Iris pigment epithelial cell (primary cell): ENCODE measurements around the gene ZPBP2.

ENCODE experiments used
- DNase-seq: peaks from one replicate; pipeline ENCODE4 v3.0.0-alpha.2; 2011; ENCODE audit warnings: low read depth

ZPBP2 gene

GRCh38 chr17:39913989-39914388, 46.0 kb downstream of the ZPBP2 start:
- no peak for DNase-seq

- DNase-seq = no peak
Observed at GRCh38 chr17:39915559-39915958, 47.6 kb downstream of the ZPBP2 start.

GRCh38 chr17:39916918-39917317, 48.9 kb downstream of the ZPBP2 start:
- peak; percentile 15 for DNase-seq

GRCh38 chr17:39919087-39919683, 51.2 kb downstream of the ZPBP2 start:
- DNase-seq = no peak

GRCh38 chr17:39920218-39921210, 52.5 kb downstream of the ZPBP2 start:
- DNase-seq = no peak

GRCh38 chr17:39921323-39921722, 53.3 kb downstream of the ZPBP2 start:
- no peak for DNase-seq

- no peak for DNase-seq
Observed at GRCh38 chr17:39922006-39922405, 54.0 kb downstream of the ZPBP2 start.

GRCh38 chr17:39923230-39923629, 55.2 kb downstream of the ZPBP2 start:
- DNase-seq = no peak

GRCh38 chr17:39923836-39924690, 56.1 kb downstream of the ZPBP2 start:
- no peak for DNase-seq

- DNase-seq = no peak
Observed at GRCh38 chr17:39924691-39925055, 56.7 kb downstream of the ZPBP2 start.

GRCh38 chr17:39925282-39926134, 57.5 kb downstream of the ZPBP2 start:
- no peak for DNase-seq

GRCh38 chr17:39926135-39926587, 58.2 kb downstream of the ZPBP2 start:
- no peak for DNase-seq

- DNase-seq = peak; percentile 68
Observed at GRCh38 chr17:39926588-39927100, 58.6 kb downstream of the ZPBP2 start.
